ENCODE results near the gene XPR1.
A peak's percentile ranks its signal among the peaks of the same experiment; 100 is the strongest.
"Not testable (repeated sequence)": the region's sequence is repeated elsewhere in the genome, so short reads cannot be mapped to it uniquely, and the experiment has no call there.

XPR1 gene

DNA sequence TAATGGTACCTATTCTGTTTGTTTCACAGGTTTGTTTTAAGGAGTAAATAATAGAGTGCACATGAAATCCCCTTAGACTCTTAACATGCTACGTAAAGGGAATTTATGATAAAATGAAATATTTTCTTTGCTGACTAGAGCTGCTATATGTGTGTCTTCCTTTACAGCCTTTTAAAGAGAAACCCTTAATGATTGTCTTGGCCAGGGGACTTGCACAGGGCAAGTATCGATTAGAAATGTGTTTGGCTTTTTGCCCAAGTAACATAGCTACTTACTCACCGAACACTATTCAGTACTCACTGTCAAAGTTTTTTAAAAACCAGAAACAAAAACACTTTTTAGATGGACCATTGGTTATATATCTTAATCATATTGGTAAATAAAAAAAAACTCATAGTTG, 209.6 kb downstream of the XPR1 start:
- DNase-seq (ENCODE audit: low read depth in 2 of 2) = no peak

DNA sequence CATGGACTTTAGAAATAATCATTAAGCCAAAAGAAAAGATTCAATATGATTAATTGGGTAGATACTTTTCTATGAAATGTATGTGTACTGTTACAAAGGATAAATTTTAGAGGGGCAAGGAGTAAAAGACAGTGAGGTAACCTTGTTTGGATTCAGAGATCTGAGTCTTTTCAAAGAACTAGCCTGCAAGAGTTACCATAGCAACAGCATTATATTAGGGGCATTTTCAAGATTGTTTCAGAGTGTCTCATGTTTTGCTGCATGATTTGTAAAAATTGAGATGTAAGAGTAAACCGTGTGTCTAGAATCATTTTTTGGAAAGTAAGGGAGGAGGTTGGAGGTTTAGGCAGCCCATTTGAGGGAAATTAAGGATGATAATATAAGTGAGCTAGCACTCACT, 210.2 kb downstream of the XPR1 start:
- DNase-seq (ENCODE audit: low read depth in 2 of 2) = no peak

DNA sequence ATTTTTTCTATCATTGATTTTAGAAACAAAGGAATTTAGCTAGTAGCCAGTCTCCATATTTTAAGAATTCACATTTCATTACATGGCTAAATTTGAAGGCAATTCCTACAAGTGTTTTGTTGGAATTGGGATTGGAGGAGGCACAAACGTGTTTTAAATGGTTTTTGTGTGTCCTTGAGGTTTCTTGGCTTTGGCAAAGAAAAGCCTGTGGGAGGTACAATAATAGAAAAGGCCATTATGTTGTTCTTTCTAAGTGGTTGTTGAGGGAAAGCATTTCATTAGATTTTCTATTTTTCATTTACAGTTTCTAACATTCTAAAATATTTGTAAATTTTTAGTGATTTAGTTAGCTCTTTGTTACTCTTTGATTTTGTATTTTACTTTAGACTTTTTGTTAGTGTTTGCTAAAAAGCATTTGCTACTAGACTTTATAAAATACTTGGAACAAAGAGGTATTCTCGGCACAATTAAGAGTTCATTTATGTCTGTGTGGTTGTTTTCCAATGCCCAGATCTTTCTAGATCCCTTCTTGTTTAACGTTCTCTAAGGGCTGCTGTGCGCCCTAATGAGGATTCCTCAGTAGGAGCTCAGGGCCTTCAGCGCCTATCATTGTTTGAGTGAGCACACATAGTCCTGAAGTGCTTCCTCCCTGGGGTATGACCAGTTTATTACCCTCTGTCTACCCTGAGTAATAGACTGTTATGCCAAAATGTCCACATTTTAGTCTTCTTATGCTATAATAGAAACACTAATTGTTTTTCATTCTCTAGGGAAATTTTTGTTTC, 210.9 kb downstream of the XPR1 start:
- no peak for DNase-seq (ENCODE audit: low read depth in 2 of 2)

DNA sequence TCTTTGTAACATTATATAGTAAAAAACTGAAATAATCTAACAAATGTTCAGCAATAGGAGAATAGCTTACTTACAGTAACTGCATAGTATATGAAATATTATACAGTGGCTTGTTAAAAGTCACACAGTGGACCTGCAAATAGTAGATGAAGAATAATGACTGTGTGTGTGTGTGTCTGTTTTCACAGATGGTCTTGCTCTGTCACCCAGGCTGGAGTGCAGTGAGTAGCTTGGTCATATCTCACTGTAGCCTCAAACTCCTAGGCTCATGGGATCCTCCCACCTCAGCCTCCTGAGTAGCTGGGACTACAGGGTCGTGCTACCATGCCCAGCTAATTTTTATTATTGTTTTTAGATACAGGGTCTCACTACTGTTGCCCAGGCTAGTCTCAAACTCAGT, 213.5 kb downstream of the XPR1 start:
- DNase-seq (ENCODE audit: low read depth in 2 of 2) = no peak

DNA sequence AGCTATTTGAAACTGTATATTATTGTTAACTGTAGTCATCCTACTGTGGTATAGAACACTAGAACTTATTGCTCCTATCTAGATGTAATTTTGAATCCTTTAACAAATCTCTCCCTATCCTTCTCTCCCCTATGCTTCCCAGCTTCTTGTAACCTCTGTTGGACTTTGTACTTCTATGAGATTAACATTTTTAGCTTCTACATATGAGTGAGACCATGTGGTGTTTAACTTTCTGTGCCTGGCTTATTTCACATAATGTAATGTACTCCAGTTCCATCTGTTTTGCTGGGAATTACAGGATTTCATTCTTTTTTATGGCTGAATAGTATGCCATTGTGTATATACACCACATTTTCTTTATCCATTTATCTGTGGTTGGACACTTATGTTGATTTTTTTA, 216.4 kb downstream of the XPR1 start:
- no peak for DNase-seq (ENCODE audit: low read depth in 2 of 2)

DNA sequence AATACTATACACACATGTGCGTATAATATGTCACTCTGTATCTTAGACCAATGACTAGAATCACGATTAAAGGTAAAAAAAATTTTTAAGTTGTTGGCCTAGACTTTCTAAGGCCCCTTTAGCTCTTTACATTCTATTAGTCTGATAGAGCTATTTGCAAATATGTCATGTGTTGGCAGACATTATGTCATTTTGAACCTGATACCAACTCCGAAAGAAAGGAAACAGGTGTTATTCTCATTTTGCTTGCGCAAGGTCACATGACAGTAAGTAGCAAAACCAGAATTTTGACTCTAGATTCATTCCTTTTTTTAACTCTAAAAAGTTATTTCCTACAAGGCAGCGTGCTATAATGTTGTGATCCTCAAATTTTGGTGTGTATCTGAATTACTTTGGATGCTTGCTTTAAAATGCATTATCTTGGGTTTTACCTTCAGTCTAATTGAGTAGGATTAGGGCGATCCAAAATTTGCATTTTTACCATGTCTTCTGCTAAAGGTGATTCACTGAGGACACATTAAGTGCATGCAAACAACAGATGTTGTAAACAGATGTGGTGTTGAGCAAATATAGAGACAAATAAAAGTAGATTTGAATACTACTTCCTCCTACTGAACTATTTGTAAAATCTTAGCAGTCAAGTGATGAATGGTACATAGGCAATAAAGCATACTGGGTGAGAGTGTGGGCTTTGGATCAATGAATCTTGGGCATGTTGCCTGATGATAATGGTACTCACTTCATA, 217.4 kb downstream of the XPR1 start:
- DNase-seq (ENCODE audit: low read depth in 2 of 2) = no peak

DNA sequence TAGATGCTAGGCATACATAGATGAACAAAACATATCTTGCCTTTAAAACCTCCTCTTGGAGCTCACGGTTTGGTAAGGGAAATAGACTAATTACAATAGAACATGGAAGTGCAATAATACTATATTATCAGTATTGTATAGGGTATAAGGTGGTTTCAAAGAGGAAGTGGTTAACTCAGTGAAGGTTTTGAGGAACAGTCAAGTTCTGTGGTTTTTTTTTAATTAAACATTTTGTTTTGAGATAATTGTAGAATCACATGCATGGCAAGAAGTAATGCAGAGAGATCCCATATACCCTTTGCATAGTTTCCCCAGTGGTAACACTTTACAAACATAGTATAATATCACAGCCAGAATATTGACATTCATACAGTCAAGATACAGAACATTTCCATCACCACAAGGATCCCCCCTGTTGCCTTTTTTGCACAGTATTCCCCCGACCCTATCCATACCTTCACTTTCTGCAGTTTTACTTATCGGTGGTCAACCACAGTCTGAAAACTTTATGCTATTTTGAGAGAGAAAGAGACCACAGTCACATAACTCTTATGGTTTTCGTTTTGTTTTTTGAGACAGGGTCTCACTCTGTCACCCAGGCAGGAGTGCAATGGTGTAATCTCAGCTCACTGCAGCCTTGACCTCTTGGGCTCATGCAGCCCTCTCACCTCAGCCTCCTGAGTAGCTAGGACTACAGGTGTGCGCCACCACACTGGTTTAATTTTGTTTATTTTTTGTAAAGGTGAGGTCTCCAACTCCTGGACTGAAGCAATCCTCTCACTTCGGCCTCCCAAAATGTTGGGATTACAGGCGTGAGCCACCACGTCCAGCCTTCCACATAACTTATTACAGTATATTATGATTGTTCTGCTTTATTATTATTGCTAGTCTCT, 220.4 kb downstream of the XPR1 start:
- DNase-seq (ENCODE audit: low read depth in 2 of 2) = no peak

DNA sequence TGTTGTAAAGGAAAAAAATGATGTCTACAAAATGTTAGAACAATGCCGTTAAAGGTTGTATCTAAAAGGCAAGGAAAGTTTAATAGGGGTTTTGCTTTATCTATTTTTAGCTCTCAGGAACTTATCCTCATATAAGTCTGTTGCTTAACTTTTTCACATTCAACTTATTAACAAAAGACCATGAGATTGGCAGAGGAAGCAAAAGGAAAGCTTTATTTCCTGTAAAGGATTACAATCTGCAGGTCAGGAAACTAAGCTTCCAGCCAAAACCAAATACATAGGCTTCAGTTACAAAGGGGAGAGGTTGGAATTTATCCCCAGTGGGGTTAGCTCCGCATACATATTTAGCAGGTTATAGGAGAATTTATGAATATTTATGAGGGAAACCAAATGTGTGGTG, 222.2 kb downstream of the XPR1 start:
- DNase-seq (ENCODE audit: low read depth in 2 of 2) = no peak

DNA sequence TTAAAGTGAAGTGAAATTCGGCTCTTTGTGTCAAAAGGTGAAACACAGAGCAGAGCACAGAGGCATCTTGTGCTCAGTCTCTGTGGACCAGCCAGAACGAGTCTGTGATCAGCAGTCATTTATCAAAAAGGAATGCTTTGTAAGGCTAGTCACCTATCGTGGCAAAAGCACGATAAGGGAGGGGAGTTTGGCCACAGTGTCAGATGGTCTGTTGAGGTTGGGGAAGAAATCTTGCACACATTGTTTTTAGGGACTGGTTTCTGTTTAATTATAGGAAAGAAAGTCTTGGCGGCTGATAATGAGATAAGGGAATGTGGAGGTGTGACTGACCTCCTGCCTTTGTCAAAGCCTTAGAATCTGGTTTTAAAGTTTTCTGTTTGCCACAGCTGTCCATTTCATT, 222.6 kb downstream of the XPR1 start:
- DNase-seq (ENCODE audit: low read depth in 2 of 2) = no peak

DNA sequence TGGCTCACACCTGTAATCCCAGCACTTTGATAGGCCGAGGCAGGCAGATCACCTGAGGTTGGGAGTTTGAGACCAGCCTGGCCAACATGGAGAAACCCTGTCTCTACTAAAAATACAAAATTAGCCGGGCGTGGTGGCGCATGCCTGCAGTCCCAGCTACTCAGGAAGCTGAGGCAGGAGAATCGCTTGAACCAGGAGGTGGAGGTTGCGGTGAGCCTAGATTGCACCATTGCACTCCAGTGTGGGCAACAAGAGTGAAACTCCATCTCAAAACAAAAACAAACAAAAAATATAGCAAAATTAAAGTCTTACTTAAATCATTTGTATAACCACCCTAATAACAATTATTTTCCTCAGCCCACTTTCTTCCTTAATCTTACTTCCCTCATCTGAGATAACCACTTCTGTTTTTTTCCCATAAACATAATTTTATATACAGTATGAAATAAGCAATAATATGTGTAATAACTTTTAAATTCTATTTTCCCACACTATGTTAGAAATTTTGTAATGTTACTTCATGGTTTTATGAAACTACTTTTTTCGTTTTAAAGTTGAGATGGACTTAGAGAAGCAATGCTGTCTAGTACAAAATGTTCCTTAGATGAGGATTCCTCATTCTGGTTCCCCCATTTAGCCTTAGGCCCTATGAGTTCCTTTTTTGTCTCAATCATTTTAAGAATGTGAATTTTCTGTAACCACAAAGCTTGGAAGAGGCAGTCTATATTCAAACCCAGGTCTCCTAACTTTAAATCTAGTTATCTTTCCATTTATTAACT, 226.3 kb downstream of the XPR1 start:
- not testable (repeated sequence) for DNase-seq (ENCODE audit: low read depth in 2 of 2)

DNA sequence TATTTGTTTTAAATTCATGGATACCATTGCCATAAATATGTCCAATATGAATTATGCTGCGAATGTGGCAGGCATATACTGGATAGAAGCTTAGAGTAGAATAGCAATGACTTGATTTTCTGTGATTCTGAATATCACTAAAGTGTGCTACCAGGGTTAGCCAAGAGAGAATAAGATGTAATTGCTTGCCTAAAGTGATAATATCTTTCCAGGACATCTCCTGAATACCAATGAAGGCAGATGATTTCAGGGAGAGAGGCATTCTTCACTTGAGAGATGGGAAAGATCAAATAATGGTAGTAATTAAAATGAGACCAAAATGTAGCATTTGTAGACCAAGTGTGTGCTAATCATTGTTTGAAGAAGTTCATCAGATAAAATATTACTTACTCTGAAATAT, 227.5 kb downstream of the XPR1 start:
- no peak for DNase-seq (ENCODE audit: low read depth in 2 of 2)

DNA sequence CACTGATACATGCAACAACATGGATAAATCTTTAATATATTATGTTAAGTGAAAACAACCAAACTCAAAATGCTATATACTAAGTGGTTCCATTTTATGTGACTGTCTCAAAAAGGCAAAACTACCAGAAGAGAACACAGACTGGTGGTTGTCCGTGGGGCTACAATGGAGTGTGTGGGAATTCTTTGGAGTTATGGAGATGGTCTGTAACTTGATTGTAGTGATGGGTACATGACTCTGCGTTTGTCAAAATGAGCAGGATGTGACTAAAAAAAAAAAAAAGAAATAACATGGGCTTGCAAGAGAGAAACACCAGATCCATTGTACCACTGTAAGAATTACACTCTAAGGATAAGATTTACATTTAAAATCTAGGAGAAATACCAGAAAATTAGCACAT, 228.7 kb downstream of the XPR1 start:
- no peak for DNase-seq (ENCODE audit: low read depth in 2 of 2)

DNA sequence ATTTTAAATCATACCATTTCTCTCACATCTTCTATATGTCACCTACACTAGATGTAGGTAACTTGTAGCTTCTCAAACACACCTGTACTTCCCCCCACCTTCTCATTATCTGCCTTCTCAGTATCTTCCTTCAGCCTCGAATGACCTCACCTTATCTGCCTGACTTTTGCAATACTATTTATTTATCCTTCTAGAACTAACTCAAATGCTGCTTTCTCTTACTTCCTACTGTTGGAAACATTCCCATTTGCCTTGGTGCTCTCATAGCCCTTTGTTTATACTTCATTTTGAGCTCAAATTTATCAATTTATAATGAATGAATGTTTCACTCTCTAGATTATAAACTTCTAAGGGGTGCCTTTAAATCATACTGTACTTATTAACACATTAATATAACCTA, 230.5 kb downstream of the XPR1 start:
- no peak for DNase-seq (ENCODE audit: low read depth in 2 of 2)

DNA sequence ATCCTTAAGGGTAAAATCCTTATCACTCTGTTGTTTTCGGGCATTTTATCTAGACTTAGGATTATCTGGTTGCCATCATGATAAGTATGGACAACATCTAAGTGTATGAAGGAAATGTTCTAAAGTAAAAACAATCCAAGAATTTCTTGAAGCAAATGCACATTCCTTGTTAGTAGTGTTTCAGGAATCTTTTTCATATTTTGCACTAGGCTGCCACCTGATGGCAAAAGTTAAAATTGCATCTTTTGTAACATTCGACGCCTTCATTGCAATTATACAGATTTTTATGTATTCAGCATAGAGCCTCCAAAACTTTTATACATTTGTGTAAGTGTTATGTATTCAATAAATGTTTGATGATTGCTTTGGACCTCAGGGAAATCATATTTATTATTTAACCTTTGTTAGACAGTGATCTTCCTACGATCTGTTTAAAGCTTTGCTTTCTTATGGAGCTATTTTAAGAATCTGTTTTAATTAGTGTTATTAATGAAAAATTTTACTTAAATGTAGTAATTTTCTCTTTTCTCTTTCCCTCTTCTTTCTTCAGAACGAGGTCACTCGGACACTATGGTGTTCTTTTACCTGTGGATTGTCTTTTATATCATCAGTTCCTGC, 231.4 kb downstream of the XPR1 start:
- peak in 1 of 2 donors; percentile 1 for DNase-seq (ENCODE audit: low read depth in 2 of 2)

DNA sequence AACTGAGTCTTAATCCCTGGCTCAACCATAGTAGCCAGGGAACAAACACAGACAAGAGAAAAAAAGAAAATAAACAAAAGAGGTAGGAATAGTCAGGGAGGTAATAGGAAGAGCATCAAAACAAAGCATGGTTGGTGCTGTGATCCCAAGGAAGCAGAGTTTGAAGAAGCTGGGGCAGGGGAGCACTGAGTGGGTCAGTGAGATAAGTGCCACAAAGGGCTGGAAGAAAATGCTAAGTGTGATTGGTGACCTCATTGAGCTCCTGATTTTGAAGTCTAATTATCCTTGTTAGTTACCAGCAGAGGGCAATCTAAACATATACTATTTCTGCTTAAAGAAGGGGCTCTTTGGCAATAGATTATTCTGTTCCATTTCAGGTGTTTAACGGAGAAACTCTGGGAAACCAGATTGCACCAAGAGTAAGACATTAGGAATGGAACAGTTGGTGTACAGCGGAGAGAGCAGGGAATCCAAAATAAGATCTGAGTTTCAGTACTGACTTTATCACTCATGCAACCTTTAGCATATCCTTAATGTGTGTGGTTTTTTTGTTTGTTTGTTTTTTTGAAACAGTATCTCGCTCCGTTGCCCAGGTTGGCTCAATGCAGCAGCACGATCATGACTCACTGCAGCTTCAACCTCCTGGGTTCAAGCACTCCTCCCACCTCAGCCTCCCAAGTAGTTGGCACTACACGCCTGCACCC, 250.1 kb downstream of the XPR1 start:
- no peak for DNase-seq (ENCODE audit: low read depth in 2 of 2)

DNA sequence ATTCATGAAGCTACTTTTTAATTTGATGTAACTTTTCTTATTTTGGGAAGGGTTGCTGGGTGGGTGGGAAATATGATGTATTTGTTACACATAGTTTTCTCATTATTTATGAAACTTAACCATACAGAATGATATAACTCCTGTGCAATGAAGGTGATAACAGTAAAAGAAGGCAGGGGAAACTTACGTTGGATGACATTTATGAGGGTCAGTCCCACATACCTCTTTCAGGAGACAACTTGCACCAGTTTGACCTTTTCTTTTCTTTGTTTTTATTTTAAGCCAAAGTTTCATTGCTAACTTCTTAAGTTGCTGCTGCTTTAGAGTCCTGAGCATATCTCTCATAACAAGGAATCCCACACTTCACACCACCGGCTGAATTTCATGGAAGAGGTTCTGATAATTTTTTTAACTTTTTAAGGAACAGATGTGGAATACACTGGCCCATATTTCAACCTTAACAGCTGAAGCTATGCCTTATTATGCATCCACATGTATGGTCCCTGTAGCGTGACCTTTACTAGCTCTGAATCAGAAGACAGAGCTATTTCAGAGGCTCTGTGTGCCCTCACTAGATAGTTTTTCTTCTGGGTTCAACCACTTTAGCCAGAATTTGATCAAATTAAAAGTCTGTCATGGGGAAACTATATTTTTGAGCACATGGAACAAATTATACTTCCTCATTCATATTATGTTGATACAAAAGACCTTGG, 252.9 kb downstream of the XPR1 start:
- no peak for DNase-seq (ENCODE audit: low read depth in 2 of 2)

DNA sequence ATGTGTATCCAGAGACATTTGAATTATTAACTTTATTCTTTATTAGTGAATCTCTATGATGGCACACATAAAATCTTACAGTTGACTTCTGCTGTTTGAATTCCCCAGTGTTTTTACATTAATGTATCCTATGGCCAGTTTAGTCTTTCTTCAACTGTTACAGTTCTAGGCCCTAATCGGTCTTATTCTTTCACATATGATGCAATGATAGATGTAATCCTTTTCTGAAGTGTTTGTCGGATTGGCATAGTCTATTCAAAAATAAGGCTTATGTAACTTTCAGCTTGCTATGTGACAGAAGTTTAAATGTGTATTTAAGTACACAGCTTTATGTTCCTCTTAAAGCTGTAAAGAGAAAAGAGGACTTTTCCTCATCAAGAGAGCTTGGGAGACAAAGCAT, 254.5 kb downstream of the XPR1 start:
- no peak for DNase-seq (ENCODE audit: low read depth in 2 of 2)

DNA sequence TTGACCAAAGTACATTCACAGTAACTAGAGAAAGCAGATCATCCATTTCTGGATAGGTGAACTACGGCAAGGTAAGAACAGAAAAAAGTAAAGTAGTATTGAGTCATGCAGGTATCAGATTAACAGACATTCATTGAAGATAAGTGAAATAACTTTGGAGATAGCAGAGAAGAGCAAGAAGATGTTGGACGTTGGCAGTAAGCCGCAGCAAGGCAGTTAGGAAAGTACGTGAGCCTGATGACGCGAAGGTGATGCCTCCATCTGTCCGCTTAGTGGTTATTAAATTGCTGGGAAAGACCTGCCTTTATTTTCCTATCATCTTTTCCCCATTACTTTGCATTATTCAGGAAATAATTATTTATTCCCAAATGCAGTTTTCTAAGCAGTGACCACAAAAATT, 256.0 kb downstream of the XPR1 start:
- no peak for DNase-seq (ENCODE audit: low read depth in 2 of 2)

DNA sequence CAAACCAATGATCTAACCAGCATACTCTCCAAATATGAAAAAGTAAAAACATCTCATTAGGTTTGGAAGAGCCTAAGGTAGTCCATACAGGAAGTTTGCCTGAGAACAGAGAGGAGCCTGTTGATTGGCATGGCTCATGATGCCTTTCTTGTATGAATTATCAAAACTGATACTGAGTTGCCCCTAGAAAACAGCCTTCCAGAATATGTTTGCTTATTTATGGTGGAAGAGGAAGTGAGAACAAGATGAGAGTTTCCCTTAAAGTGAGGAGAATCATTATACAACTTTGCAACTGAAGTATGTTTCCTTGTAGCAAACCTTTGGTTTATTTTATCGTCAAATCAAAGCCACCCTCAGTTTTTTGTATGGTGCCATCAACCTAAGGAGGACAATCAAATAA, 257.0 kb downstream of the XPR1 start:
- DNase-seq (ENCODE audit: low read depth in 2 of 2) = no peak

DNA sequence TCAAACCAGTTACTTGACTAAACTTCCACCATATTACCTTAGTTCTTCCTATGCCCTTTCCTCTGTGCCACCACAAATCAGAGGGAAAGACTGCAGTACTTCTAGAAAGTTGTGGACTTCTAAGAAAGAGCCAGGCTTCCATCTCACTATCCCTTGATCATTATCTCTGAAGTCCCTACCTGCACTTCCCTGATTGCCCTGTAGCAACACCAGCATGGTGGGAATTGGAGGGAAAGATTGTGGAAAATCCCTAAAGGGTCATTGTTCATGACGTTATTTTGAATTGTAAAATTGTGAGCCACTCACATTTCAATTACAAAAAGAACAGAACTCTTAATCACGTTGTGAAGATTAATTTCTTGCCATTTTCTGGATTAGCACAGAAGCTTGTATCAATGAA, 257.5 kb downstream of the XPR1 start:
- no peak for DNase-seq (ENCODE audit: low read depth in 2 of 2)

Measured in stimulated activated CD8-positive, alpha-beta memory T cell treated with anti-CD3 and anti-CD28 coated beads, Interleukin-7, amount 100 ng/mL, for 4 hours (primary cell).